Measurements from ENCODE around the gene SEC23B. TPM values are rescaled to one million over a fixed set of nuclear protein-coding genes. Genes with fewer than 3 reads are reported as not detected.

The SEC23B gene
- total and polyA plus RNA-seq, 2 of the 13 experiments (the other 11 are each of a cell fraction or from before 2014, with no cell fraction given), result 114 to 120 TPM

DNA sequence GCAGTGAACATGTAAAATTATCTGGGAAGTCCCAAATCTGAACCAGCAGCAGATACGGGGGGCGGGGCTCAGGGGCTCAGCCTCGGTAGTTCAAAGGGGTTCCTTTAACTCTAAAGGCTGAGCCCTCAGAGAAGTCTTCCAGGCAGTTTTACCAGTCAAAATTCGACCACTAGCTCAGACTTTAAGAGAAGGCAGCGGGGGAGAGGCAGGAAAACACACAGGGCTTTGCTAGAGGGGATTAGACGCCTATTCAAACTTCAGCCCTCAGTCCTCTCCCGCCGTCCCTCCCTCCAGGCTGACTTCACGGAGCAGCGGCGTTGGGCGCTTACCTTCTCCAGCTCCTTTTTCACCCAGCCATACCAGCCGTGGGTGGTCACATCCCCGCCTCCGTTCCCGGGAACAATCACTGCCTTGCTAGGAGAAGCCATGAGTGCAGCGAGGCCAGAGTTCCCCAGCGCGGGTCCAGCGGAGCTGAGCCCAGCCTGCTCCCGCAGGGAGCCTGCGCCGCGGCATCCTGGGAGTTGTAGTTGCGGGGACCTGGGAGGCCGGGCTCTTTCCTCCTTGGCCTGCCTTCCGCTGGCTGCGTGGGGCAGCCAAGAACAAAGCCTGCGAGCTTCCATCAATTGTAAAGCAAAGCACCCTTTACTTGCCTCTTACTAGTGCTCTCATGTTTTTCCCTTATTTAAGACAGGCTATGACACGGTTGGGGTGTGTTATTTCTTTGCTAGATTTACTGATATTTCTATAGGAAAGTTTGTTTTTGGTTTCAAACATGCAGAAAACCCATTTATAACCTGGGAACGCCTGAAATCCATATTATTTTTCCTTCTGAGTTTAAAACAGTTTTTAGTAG, 10.8 kb upstream of the SEC23B start, which contains the start of gene RBBP9 (continued):
- TF ChIP-seq, protein P1, sequence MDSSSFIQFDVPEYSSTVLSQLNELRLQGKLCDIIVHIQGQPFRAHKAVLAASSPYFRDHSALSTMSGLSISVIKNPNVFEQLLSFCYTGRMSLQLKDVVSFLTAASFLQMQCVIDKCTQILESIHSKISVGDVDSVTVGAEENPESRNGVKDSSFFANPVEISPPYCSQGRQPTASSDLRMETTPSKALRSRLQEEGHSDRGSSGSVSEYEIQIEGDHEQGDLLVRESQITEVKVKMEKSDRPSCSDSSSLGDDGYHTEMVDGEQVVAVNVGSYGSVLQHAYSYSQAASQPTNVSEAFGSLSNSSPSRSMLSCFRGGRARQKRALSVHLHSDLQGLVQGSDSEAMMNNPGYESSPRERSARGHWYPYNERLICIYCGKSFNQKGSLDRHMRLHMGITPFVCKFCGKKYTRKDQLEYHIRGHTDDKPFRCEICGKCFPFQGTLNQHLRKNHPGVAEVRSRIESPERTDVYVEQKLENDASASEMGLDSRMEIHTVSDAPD (CRISPR knock-in tag; IDR thresholded peaks at IDR 0.05), result peak; percentile 84
- TF ChIP-seq CENPT (CRISPR knock-in tag; IDR thresholded peaks at IDR 0.05; ENCODE audit: low read depth) (no peak), KDM5B (CRISPR knock-in tag; IDR thresholded peaks at IDR 0.05; ENCODE audit: borderline replicate concordance) (peak; percentile 98), SRSF1 (optimal IDR thresholded peaks at IDR 0.05; ENCODE audit: low read depth, low read length) (peak; percentile 98), RARG (CRISPR knock-in tag; IDR thresholded peaks at IDR 0.05; ENCODE audit: low read depth) (no peak), CCDC6 (CRISPR knock-in tag; IDR thresholded peaks at IDR 0.05) (0 out of 2 replicates have a peak, but pooled peaks have one; percentile 60), FOSL1 (CRISPR knock-in tag; IDR thresholded peaks at IDR 0.05; ENCODE audit: borderline replicate concordance) (no peak), MZF1 (CRISPR knock-in tag; IDR thresholded peaks at IDR 0.05; ENCODE audit: borderline replicate concordance) (no peak; the same call in 1 of the 2 replicates), ZNF512B (CRISPR knock-in tag; IDR thresholded peaks at IDR 0.05; ENCODE audit: borderline replicate concordance) (no peak)
- TF ChIP-seq, protein P2, sequence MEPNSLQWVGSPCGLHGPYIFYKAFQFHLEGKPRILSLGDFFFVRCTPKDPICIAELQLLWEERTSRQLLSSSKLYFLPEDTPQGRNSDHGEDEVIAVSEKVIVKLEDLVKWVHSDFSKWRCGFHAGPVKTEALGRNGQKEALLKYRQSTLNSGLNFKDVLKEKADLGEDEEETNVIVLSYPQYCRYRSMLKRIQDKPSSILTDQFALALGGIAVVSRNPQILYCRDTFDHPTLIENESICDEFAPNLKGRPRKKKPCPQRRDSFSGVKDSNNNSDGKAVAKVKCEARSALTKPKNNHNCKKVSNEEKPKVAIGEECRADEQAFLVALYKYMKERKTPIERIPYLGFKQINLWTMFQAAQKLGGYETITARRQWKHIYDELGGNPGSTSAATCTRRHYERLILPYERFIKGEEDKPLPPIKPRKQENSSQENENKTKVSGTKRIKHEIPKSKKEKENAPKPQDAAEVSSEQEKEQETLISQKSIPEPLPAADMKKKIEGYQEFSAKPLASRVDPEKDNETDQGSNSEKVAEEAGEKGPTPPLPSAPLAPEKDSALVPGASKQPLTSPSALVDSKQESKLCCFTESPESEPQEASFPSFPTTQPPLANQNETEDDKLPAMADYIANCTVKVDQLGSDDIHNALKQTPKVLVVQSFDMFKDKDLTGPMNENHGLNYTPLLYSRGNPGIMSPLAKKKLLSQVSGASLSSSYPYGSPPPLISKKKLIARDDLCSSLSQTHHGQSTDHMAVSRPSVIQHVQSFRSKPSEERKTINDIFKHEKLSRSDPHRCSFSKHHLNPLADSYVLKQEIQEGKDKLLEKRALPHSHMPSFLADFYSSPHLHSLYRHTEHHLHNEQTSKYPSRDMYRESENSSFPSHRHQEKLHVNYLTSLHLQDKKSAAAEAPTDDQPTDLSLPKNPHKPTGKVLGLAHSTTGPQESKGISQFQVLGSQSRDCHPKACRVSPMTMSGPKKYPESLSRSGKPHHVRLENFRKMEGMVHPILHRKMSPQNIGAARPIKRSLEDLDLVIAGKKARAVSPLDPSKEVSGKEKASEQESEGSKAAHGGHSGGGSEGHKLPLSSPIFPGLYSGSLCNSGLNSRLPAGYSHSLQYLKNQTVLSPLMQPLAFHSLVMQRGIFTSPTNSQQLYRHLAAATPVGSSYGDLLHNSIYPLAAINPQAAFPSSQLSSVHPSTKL (CRISPR knock-in tag; IDR thresholded peaks at IDR 0.05), result peak; percentile 76
